Islet of Langerhans (tissue), 1 donor: ENCODE measurements around the gene MAL.

Experiments
- FAIRE-seq: peaks from one replicate; lab custom pipeline; 2011; peaks lifted over from hg19 to GRCh38; lab: Jason Lieb, UNC

Gene MAL

DNA sequence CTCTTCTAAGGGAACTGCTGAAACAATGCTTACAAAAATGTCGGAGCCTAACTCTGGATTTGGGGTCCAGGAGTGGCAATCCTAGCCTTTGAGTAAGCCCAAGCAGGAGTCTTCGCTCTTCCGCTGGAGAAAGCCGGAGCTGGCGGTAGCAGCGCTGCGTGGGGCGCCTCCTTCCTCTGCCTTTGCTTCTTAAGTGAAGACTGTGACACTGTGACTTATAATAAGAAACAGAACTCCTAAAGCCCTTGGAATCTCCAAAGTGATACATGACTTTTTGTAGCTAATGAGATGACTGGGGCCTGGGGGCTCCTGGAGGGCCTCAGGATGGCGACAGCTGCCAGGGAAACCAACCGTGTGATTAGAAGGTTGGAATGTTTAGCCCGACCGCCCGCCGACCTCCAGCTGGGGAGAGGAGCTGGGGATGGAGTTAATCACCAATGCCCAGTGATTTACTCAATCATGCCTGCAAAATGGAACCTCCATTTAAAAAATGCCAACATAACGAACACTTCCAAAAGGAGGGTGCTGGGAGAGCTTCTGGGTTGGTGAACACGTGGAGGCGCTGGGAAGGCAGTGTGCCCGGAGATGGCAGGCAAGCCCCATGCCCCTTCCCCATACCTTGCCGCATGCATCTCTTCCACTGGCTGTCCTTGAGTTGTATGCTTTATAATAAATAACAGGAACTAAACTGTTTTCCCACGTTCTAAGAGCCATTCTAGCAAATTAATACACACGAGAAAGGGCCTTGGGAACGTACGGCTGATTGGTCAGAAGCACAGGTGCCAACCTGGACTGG, 29.0 kb upstream of the MAL start:
- FAIRE-seq: no peak

- no peak for FAIRE-seq
Observed at GRCh38 chr2:94997981-94998930, 27.3 kb upstream of the MAL start.

DNA sequence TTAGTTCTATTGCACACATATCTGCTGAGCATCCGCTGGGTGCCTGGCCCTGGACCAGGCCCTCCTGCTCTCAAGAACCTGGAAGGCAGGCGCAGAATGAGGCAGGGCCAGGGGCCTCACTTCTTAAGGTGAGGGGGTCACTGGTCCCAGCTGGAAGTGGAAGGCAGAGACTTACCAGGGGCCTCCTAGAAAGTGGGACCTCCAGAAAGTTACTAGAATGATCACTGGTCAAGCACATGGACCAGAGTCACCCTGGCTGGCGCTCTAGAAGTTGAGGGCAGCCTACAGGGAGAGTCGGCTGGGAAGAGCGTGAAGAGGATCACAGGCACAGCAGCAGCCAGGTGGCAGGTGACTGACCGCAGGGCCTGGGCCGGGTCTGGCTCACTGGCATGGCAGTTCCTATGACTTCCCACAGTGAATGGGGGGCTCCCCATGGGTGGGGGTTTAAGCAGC, 26.1 kb upstream of the MAL start:
- no peak for FAIRE-seq

GRCh38 chr2:95001051-95001562, 24.4 kb upstream of the MAL start:
- no peak for FAIRE-seq

DNA sequence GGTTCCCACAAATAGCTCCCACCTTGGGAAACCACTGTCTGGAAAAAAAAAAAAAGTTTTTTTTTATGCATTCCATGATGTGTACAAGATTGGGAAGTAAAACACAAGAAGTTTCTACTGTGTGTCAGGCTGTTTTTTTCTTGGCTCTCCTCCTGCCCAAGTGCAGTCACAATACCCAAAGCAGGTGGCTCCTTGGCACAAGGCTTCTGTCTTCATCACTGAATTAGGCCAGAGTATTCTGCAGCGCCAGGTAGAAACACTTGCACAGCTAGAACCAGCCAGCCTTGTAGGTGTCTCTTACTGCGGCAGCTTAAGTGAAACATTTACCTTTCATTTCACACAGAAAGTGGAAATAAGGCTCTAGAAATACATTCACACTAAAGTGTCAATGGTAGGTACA, 23.8 kb upstream of the MAL start:
- FAIRE-seq: no peak

GRCh38 chr2:95002498-95002897, 23.0 kb upstream of the MAL start:
- no peak for FAIRE-seq

DNA sequence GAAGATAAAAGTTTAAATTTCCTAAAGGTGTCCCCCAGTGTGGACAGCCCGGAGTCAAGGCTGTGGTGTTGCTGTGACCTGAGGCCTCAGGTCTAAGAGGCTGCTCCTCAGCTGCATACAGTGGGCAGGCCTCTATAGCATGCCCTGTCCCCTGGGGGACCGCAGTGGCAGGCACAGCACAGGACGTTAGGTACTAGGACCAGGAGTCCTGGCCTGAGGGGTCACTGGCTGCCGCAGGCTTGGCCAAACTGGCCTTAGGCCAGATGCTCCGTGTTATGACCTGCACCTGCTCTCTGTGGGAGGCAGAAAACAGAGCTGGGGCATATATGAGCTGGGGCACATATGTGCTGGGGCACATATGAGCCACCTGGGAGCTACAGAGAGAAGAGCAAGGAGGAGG, 21.2 kb upstream of the MAL start:
- no peak for FAIRE-seq

DNA sequence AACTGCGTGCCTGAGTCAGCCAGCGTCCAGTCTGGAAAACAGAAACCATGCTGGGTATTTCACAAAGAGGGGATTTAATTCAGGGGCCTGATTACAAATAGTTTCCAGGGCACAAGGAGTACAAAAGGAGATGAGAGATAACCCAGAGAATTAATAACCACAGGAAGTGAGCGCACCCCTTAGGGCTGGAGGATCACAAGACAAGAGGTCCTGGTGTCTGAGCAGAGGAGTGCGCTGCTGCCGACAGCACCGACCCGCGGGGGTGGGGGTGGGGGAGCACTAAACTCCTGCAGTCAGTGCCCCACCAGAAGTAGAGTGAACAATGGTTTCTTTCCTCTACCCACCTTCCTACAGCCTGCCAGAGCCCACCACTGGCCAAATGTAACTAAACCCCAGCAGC, 20.8 kb upstream of the MAL start:
- no peak for FAIRE-seq

DNA sequence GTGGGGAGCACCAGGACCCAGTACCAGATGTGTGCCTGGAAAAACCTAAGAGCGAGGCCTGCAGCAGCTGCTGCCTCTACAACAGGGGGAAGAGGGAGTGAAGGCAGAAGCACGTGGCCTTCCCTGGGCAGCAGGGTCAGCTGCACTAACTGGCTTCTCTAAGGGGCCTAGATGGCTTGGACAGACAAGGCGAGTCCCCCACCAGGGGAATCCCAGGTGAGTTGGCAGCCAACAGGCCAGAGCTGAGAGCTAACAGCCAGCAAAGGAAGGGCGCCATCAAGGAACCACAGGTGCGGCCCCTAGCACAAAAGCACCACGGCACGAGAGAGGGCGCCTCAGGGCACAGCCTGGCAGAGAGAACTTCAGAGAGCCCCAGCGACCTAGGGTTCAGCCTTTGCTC, 19.8 kb upstream of the MAL start:
- FAIRE-seq: no peak

DNA sequence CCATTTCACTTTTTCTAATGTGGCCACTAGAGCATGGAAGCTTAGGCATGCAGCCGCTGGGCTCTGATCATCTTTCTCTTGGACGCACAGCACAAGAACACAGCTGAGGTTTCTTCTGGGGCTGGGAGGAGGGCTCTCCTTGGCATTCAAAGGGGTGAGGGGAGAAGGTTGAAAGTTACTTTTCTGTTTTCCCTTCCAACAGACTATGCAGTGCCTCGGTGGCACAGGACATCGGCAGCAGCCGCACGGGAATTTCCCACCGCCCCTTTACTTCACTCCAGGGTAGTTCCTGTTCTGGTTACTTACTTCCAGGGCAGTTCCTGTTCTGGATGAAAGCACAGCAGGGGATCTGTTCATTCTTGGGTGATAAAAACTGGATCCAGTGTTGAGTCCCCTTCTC, 18.9 kb upstream of the MAL start:
- FAIRE-seq: no peak

GRCh38 chr2:95007031-95007609, 18.4 kb upstream of the MAL start:
- FAIRE-seq: no peak

GRCh38 chr2:95007822-95008221, 17.7 kb upstream of the MAL start:
- no peak for FAIRE-seq

GRCh38 chr2:95008306-95008705, 17.2 kb upstream of the MAL start:
- FAIRE-seq: no peak

DNA sequence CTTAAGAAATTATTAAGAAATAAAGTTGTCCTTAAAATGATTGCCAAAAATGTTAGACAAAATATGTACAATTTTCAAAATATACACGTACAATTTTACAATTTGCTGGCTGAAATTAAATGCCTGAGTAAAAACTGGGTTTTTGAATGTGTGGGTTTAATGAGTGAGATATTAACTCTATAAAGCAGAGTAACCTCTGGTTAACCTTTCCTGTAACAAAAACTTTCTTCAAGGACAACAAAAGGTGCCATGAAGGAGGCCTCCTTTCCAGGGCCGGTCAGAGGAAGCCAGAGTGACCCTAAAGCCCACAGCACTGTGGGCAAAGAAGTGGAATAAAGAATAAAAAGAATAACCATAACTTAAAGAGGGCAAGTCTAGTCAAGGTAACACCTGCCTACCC, 16.5 kb upstream of the MAL start:
- no peak for FAIRE-seq

DNA sequence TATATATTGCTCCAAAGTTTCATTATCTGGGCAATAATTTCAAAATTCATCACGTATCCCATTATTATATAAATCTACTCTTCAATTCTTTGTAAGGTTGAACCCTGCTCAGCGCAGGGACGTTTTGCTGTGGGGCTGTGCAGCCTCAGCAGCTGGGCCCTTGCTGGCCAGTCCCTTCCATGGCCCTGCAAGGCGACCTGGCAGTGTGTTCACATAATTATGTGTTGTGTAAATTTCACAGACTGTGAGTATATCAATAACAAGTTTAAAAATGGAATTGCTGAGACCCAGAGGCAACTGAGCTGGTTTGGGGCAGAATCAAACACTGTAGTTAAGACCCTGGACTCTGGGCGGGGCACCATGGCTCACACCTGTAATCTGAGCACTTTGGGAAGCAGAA, 16.1 kb upstream of the MAL start:
- FAIRE-seq: no peak

GRCh38 chr2:95010126-95010525, 15.4 kb upstream of the MAL start:
- no peak for FAIRE-seq

DNA sequence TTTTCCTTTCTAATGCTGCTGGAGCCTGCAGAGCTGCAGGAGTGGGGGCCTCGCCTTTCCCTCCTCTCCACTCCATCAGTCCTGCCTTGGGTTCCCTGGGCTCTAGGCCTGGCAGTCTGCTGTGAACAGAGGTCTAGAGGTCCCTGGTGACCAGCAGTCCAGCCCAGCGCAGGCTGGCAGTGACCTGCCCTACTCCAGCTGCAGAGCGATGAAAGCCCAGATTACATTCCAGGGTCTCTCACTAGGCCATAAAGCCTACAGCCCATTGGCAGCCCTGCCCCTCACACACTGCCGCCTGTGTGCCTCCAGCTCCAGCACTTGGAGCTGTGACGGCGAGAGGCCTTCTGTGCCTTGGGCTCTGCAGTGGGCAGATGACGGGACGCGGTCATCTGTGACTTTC, 14.8 kb upstream of the MAL start:
- no peak for FAIRE-seq

DNA sequence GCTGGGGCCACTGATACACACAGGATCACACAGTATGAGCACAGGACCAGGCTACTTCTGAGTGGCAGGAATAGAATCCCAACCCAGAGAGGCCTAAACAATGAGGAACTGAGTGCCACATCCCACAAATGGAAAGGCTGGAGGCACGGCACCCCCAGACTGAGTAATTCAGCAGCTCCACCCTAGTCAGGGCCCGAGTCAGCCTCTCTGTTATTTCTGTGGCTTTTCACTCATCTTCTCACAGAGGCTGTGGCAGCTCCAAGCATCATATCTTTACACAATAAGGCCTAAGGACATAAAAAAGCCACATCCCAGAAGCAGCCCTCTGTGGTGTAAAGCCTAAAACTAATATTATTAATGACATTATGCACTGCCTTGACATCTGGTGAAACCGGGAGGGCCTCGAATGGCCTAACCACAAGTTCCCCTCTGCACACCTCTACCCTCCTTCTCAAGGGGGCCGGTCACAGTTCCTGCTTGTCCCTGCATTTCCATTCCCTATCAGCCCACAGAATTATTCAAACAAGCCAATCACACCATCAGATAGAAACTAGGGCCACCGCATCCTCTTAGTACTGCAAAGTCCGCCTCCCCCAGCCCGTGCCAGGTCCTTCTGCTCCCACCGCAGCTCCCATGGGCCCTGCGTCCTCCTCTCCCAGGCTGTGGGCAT, 12.5 kb upstream of the MAL start:
- no peak for FAIRE-seq

GRCh38 chr2:95013726-95014125, 11.8 kb upstream of the MAL start:
- no peak for FAIRE-seq

DNA sequence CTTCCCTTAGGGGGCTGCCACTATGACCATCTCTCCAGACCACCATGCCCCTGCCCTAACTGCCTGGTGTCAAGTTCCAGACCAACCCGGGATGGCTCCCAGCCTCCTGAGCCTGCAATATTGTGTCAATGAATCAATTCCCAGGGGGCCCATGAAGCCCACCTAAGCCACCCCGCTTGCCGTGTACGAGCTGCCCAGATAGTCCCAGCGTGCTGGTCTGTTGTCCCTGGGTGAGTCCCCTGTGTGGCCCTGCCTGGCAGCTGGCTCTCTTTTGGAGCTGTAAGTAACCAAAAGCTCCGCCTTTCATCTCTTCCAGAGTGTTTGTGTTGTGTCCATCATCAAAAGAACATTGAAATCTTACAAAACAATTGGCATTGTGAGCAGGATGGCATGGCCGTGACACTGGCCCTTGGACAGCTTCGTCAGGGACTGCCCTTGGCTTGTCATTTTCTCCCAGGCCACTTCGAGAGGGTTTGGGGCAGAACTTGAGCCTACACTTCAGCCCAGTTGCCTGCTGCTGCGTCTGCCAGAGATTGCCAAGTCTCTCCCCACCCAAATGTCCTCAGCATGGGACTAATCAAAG, 11.3 kb upstream of the MAL start:
- FAIRE-seq: no peak

DNA sequence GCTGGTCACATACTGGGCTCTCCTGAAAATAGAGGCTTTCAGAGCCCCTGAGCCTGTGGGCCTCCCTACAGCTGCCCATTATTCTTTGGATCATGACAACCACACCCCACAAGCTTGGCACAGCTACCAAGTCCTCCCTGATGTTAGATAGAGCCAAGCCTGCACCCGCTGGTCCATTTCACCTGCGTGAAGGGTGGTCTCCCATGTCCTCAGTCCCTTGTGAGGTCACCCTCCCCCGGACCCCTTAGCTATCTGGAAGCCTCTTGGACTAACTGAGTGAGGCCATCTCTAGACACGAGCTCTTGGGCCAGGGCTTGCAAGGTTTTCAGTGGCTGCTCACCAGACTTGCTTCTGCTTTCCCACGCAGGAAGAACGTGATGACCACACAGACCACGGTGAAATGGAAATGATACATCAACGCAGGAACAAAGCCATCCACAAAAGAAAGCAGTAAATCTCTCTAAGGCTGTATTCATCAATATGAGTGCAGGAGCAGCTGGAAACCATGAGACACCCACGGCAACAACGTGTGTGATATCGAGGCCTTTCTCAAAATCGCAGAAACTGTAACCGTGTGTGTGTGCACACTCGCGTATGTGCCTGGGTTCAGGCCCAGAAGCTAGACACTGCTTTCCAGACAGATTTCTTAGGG, 10.1 kb upstream of the MAL start:
- FAIRE-seq: no peak
